ENCODE results near the gene DVL3. TPM values are rescaled to one million over a fixed set of nuclear protein-coding genes. Genes with fewer than 3 reads are reported as not detected.
A peak's percentile ranks its signal among the peaks of the same experiment; 100 is the strongest.

The DVL3 gene
- total and polyA plus RNA-seq, 10 of the 15 experiments (the other 5 are each of a cell fraction or from before 2014, with no cell fraction given), result 2.2 to 39.7 (median 14.5) TPM

- TF ChIP-seq, protein P1, sequence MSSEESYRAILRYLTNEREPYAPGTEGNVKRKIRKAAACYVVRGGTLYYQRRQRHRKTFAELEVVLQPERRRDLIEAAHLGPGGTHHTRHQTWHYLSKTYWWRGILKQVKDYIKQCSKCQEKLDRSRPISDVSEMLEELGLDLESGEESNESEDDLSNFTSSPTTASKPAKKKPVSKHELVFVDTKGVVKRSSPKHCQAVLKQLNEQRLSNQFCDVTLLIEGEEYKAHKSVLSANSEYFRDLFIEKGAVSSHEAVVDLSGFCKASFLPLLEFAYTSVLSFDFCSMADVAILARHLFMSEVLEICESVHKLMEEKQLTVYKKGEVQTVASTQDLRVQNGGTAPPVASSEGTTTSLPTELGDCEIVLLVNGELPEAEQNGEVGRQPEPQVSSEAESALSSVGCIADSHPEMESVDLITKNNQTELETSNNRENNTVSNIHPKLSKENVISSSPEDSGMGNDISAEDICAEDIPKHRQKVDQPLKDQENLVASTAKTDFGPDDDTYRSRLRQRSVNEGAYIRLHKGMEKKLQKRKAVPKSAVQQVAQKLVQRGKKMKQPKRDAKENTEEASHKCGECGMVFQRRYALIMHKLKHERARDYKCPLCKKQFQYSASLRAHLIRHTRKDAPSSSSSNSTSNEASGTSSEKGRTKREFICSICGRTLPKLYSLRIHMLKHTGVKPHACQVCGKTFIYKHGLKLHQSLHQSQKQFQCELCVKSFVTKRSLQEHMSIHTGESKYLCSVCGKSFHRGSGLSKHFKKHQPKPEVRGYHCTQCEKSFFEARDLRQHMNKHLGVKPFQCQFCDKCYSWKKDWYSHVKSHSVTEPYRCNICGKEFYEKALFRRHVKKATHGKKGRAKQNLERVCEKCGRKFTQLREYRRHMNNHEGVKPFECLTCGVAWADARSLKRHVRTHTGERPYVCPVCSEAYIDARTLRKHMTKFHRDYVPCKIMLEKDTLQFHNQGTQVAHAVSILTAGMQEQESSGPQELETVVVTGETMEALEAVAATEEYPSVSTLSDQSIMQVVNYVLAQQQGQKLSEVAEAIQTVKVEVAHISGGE (CRISPR knock-in tag; IDR thresholded peaks at IDR 0.05), result no peak
- TF ChIP-seq POU2F2 (IDR thresholded peaks at IDR 0.05; ENCODE audit: borderline replicate concordance, low read depth, low read length) (no peak), RBBP5 (conservative IDR thresholded peaks at IDR 0.05) (no peak), ASH2L (IDR thresholded peaks at IDR 0.05; ENCODE audit: borderline replicate concordance, low read depth) (no peak), NR2C2 (IDR thresholded peaks at IDR 0.05; ENCODE audit: borderline replicate concordance, control insufficient read depth, insufficient read length, low read depth) (no peak), NBN (IDR thresholded peaks at IDR 0.05) (0 out of 2 replicates have a peak, but pooled peaks have one; percentile 42), NRF1 (conservative IDR thresholded peaks at IDR 0.05; ENCODE audit: low read depth, low read length) (no peak), HDAC2 (IDR thresholded peaks at IDR 0.05) (no peak), KLF5 (IDR thresholded peaks at IDR 0.05; ENCODE audit: partially characterized antibody) (no peak), ATF7 (IDR thresholded peaks at IDR 0.05; ENCODE audit: low read depth) (no peak), JUNB (IDR thresholded peaks at IDR 0.05) (no peak), RELA (IDR thresholded peaks at IDR 0.05; ENCODE audit: borderline replicate concordance, partially characterized antibody) (no peak), ELK1 (IDR thresholded peaks at IDR 0.05; ENCODE audit: low read depth, low read length) (no peak), CREB1 (IDR thresholded peaks at IDR 0.05; ENCODE audit: low read depth) (no peak), SMAD1 (IDR thresholded peaks at IDR 0.05; ENCODE audit: low read depth, partially characterized antibody) (no peak)
- TF ChIP-seq, protein P2, sequence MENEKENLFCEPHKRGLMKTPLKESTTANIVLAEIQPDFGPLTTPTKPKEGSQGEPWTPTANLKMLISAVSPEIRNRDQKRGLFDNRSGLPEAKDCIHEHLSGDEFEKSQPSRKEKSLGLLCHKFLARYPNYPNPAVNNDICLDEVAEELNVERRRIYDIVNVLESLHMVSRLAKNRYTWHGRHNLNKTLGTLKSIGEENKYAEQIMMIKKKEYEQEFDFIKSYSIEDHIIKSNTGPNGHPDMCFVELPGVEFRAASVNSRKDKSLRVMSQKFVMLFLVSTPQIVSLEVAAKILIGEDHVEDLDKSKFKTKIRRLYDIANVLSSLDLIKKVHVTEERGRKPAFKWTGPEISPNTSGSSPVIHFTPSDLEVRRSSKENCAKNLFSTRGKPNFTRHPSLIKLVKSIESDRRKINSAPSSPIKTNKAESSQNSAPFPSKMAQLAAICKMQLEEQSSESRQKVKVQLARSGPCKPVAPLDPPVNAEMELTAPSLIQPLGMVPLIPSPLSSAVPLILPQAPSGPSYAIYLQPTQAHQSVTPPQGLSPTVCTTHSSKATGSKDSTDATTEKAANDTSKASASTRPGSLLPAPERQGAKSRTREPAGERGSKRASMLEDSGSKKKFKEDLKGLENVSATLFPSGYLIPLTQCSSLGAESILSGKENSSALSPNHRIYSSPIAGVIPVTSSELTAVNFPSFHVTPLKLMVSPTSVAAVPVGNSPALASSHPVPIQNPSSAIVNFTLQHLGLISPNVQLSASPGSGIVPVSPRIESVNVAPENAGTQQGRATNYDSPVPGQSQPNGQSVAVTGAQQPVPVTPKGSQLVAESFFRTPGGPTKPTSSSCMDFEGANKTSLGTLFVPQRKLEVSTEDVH (IDR thresholded peaks at IDR 0.05; ENCODE audit: low read depth, partially characterized antibody), result no peak
- TF ChIP-seq, protein P3, sequence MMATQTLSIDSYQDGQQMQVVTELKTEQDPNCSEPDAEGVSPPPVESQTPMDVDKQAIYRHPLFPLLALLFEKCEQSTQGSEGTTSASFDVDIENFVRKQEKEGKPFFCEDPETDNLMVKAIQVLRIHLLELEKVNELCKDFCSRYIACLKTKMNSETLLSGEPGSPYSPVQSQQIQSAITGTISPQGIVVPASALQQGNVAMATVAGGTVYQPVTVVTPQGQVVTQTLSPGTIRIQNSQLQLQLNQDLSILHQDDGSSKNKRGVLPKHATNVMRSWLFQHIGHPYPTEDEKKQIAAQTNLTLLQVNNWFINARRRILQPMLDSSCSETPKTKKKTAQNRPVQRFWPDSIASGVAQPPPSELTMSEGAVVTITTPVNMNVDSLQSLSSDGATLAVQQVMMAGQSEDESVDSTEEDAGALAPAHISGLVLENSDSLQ (IDR thresholded peaks at IDR 0.05), result peak; percentile 36; the same call in 1 of the 2 replicates
- TF ChIP-seq, protein P4, sequence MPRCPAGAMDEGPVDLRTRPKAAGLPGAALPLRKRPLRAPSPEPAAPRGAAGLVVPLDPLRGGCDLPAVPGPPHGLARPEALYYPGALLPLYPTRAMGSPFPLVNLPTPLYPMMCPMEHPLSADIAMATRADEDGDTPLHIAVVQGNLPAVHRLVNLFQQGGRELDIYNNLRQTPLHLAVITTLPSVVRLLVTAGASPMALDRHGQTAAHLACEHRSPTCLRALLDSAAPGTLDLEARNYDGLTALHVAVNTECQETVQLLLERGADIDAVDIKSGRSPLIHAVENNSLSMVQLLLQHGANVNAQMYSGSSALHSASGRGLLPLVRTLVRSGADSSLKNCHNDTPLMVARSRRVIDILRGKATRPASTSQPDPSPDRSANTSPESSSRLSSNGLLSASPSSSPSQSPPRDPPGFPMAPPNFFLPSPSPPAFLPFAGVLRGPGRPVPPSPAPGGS (IDR thresholded peaks at IDR 0.05; ENCODE audit: borderline replicate concordance, insufficient read depth, low read depth, low read length, poor library complexity, severe bottlenecking), result no peak
- TF ChIP-seq, protein P5, sequence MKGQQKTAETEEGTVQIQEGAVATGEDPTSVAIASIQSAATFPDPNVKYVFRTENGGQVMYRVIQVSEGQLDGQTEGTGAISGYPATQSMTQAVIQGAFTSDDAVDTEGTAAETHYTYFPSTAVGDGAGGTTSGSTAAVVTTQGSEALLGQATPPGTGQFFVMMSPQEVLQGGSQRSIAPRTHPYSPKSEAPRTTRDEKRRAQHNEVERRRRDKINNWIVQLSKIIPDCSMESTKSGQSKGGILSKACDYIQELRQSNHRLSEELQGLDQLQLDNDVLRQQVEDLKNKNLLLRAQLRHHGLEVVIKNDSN (IDR thresholded peaks at IDR 0.05; ENCODE audit: borderline replicate concordance, extremely low read length, insufficient read depth, low read depth, low read length), result no peak
These were observed 31.2 kb downstream of the DVL3 start, which contains the start of gene ABCF3 (continued) for GRCh38 chr3:184186184-184186901.
